GM10847 (cell line): ENCODE data around the gene PLXNC1.

Experiments used
- POLR2A ChIP-seq: IDR thresholded peaks from 2 replicates; pipeline ENCODE4 v1.6.1; 2011; ENCODE audit not compliant: insufficient read length; ENCODE audit errors: extremely low read depth

PLXNC1 gene

DNA sequence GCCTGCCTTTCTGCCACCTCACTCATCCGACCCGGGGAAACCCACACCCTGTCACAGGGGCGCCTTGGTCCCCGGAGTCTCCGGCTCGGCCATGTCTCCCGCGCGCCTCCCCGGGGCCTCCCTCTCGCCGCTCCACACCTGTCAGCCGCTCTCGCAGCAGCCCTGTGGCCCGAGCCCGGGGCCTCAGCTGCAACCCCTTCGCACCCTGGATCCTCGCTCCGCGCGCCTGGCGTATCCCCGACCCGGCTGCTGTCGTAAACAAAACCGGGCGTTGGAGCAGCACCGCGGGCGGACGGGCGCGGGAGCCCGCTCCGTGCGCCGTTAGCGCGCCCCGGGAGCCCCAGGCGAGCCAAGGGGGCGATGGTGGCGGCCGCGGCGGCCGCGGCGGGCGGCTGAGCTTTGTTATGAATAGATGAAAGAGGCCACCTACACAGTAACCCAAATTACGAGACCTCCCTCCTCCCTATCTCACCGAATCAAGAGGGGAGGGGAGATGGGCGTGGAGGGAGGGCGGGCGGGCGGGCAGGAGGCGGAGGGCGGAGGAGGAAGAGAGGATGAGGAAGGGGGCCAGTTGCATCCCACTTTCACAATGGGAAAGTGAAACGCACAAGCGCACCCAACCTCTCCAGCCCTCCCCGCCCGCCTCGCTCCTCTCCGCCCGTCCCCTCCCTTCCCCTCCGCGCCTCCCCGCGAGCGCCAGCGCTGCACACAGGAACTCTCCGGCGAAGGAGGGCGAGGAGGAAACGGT, at the start of gene PLXNC1:
PLXNC1 (plus strand) TSS at position 587 of the 748 bp plus-strand sequence. CDS start 395 bp downstream, outside the sequence.
- TF ChIP-seq POLR2A = no peak

DNA sequence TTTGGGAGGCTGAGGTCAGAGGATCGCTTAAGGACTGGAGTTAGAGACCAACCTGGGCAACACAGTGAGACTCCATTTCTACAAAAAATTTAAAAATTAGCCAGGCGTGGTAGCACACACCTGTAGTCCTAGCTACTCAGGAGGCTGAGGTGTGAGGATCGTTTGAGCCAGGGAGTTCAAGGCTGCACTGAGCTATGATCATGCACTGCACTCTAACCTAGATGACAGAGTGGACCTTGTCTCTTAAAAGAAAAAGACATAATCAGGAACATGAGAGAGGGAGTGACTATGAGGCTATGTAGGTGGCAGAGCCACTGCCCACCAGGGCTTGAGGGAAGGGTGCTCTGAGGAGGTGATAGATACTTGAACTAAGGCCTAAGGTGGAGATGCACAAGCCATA, 49.2 kb upstream of the PLXNC1 start:
- no peak for TF ChIP-seq POLR2A

DNA sequence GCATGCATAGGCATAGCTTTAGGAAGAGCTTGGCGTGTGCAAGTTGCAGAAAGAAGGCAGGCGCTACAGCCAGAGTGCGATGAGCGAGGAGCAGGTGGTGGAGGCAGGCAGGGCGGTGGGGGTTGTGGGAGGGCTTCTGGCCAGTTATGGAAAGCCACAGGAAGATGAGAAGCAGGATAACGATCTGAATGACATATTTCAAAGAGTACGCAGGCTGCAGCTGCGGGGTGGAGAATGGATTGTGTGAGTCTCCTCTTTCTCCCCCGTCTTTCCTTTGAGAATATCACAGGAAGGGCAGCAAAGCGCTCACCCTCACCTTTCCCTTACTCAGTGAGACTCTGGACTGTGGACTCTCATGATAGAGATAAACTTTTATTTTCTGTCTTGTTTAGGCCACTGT, 48.7 kb upstream of the PLXNC1 start:
- TF ChIP-seq POLR2A = no peak

DNA sequence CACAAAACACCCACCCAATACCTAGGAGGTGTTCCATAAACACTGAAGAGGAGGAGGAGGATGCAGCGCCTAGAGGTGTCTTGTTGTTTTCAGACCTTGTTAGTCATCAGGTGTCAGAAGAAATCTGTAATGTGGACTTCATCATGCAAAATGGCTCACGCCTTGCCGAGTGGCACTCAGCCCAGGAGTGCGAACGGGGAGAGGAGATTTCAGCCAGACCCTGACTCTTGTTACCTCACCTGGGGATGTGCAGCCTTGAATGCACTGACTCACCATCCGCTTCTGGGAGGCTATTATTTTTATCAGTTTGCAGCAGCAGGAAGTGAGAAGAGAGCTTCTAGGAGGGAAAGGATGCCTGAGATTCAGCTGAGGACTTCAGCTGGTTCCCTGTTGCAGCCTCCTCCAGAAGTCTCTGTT, 48.2 kb upstream of the PLXNC1 start:
- TF ChIP-seq POLR2A = no peak

DNA sequence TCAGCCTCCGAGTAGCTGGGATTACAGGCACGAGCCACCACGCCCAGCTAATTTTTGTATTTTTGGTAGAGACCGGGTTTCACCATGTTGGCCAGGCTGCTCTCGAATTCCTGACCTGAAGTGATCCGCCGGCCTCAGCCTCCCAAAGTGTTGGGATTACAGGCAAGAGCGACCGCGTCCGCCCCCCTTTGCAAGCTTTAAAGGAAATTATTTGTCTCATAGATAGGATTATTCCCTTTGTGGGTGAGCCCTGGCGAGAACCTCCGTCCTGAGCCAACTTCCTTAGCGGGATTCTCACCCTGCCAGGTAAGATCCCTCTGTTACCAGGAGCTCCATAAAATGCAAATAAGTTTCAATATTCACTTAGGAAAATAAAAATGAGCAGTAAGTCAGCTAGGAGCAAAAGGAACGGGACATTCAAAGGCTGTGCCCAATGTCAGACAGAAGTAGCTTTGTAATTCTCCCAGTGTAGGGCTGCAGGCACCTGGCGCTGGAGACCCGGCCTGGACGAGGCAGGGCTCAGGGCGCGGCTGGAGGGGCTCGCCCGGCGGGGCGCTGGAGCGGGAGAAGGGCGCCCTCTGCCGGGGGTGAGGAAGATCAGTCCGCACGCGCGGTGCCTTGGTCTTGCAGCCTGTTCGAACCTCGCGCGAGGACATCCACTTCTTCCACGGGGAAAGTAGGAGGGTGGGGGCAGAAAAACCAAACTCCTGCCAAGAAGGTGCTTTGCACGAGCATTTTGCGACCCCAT, 47.2 kb upstream of the PLXNC1 start:
- no peak for TF ChIP-seq POLR2A

DNA sequence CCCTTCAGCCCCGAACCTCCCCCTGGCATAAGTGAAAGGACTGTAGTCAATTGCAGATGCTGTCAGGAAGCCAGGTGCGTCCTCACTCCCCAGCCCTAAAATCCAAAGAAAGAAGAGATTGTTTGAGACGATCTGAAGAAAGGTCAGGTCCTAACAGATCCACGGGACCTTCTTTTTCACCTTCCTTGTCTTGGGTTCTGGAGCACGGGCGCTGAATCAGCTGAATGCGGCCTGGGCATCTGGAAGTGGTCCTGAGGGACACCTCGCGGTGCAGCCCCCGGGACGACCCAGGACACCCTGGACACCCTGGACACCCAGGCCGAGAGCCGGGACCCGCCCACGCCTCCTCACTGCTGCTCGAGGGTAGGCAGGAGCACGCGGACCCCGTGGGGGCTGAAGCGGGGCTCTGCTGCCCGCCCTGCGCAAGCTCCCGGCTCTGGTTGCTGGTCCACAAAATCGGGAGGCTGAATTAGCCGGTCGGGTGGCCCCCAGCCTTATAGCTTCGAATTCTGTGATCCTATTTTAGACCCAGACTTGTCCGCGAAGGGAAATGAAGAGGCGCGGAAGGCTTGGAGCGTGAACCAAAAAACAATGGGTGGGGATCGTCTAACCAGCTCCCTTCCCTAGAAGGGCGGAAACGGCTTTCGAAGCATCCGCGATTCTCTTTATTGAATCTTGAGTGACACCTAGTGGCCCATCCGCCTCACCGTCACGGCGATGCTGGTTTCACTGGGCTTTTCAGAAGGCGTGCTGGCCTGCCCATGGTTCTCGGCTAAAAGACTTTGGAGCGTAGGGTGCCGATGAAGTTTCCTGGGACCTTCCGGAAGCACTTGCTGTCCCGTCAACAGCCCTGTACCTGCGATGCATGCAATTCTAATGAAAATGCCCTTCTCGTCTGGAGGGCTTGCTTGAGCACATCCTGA, 46.4 kb upstream of the PLXNC1 start:
- TF ChIP-seq POLR2A = no peak

DNA sequence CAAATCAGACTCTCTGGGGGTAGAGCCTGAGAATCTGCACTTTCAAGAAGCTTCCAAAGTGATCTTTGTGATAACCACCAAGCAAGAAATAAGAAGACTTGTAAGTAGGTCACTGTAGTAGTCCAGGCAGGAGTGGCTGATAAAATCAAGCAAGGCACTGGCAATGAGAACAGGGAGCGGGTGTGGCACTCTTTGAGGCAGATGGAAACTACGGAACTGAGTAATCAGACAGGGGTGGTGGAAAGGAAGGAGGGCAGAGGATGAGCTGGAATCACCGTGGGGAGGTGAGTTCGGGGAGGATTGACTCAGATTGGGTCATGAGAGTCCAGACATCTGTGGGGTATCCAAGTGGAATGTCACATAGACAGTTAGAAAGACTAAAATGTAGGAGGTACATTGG, 44.4 kb upstream of the PLXNC1 start:
- no peak for TF ChIP-seq POLR2A

DNA sequence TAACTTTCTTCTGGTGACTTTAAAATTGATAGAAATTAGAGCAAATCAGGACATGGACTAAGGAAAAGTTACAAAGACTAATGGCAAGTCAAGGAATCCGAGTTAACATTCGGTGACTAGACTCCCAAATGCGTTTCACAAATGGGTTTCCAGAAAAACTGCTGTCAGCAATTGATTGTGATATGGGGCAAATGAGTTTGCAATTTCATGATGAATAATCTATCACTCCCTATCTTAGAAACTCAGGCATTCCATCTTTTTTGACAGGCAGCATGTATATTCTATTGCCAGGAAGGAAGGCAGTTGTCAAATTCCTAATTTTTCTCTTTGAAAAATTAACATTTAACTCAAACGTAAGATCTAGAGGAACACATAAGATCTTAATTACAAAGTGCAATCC, 40.5 kb upstream of the PLXNC1 start:
- TF ChIP-seq POLR2A = no peak

DNA sequence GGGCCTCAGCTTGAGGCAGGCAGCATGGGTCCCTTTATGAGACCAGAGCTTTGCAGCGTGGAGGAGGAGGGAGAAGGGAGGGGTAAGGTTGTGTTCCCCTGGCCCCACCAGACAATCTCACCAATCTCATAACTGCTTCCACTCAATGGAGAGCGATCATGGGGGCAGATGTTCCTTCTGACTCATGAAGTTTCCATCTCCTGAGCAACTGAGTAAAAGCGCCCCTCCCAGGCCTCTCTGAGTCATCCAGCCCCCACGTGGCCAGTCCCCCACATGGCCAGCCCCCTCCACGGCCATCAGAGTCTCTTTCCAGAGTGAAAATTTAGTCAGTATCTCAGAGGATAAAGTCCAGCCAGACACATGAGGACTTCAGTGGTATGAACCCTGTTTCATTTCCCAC, 39.2 kb upstream of the PLXNC1 start:
- no peak for TF ChIP-seq POLR2A

DNA sequence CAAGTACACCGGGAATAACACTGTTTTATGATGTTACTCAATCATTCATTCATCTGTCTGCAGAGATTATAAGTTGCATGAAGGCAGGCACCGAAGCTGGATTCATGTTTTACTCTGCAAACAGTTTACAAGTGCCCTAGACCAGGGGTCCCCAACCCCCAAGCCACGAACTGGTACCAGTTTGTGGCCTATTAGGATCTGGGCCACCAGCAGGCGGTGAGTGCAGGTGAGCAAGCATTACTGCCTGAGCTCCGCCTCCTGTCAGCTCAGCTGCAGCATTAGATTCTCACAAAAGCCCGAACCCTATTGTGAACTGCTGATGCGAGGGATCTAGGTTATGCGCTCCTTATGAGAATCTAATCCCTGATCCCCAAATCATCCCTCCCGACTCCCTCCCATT, 38.1 kb upstream of the PLXNC1 start:
- no peak for TF ChIP-seq POLR2A

DNA sequence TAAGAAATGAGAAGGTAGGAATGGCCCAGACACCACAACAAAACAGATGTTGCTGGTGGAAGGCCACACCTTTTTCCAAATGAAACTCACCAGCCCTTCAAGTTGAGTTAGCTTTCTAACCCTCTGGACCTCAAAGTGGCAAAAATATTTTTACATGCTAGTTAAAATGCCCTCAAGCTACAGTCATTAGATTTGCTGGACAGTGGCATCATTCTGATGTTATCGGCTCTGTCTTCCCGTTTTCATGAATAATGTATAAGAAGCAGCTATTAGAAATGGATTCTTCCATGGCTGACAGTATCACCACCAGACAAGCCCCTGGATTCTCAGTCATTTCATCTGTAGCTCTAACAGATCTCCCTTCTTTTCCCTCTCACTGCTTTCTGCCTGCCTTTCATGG, 37.1 kb upstream of the PLXNC1 start:
- no peak for TF ChIP-seq POLR2A

DNA sequence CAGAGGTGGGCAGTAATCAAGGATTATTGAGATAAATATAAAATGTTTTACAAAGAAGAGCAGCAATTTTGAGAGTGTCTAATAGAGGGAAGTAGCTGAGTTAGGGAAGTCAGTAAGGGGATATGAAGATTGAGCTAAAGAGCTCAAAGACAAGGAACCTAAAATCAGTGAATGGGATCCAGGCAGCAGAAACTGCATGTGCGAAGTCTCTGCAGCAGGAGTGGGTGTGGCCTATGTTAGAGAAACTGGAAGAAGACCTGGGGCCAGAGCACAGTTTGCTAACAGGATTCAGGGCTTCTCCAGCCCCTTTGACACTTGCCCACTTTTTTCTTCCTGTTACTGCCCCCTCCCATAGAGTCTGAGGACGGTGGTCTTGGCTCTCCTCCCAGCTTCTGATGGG, 36.3 kb upstream of the PLXNC1 start:
- no peak for TF ChIP-seq POLR2A

DNA sequence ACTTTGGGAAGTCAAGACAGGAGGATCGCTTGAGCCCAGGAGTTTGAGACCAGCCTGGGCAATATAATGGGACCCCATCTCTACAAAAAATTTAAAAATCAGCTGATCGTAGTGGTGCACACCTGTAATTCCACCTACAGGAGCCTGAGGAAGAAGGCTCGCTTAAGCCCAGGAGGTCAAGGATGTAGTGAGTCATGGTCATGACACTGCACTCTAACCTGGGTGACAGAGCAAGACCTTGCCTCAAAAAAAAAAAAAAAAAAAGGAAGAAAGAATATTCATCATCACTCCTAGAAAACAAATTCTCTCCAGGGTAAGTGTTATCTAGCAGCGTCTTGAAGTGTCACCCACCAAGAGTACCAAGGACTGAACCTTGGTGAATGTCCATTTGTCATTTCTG, 34.2 kb upstream of the PLXNC1 start:
- TF ChIP-seq POLR2A = no peak

DNA sequence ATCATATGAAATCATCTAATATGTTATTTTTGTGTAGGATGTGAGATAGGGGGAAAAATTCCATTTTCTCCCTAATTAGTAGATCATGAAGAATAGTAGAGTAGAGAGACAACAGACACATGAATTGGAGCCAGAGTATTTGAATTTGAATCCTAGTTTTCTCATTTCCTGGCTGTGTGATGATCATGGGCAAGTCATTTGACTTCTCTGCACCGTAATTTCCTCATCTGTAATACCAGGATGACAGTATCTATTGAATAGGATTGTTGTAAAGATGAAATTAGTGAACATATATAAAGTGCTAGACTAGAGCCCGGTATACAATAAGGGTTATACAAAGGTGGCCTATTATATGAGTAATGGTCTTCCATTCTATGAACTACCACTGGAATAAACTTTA, 32.2 kb upstream of the PLXNC1 start:
- TF ChIP-seq POLR2A = no peak

DNA sequence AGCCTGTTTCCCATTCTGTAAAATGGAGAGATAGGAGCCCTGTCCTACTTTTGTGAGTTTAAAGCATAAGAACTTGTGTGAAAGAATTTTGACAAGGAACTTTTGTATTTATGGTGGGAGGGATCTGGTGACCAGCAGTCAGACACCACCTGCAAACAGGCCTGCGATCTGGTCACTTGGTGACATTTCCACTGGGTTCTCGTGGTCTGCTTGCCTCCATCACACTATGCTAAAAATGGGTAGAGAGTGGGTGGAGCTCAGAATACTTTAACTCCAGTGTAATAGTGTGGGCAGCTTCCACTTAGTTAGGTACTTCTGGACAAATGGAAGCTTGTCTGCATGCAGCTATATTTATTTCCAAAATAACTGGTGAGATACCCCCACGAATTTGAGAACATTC, 26.5 kb upstream of the PLXNC1 start:
- no peak for TF ChIP-seq POLR2A

DNA sequence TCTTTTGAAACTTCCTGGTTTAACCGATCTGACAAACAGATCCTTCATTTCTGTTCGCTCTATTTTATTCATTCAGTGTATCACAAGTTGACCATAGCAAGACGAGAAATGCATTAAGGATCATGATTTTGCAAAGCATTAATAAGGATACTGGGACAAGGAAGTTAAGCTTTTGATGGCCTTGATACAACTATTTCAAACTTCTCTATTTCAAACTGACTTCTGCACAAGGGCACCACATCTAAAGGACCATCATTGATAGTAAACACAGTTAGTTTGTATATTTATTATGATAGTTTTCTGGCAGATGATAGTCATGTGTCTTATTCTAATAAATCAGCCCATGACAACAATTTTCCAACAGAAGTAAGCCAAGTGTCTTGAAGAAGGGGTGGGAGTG, 25.8 kb upstream of the PLXNC1 start:
- TF ChIP-seq POLR2A = no peak
